LNCaP clone FGC (cell line): ENCODE data around the gene NAALAD2.

Experiments
- DNase-seq: peaks from one replicate; pipeline ENCODE4 v3.0.0-alpha.2; 2011; ENCODE audit warnings: low read depth
- H3K4me3 ChIP-seq: 2 replicates; pipeline ENCODE4 v1.5.1; 2011; ENCODE audit warnings: mild to moderate bottlenecking, low read depth, low read length, control low read depth
- TF ChIP-seq, protein P1 (sequence below): IDR thresholded peaks from 2 replicates; pipeline ENCODE4 v1.5.1; 2012; ENCODE audit warnings: mild to moderate bottlenecking; ENCODE audit not compliant: control insufficient read depth, insufficient read depth; ENCODE audit errors: extremely low read depth

Gene NAALAD2

DNA sequence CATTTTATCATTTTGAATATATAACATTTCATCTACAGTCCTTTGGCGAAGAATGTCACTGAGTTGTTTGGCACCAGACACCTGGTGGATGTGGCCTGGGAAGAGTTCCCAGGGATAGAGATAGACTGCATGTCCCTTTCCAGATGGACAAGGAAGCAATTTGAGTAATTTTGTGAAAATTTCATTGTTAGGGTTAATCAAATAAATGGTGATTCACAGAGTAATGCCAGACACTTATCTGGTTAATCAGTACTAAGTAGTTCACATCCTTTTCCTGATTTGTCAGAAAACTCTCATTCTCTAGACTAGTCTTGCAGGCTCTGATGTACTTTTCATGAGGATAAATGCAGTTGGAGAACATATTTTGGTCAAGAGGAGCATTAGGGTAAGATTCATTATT lies 41.6 kb downstream of the NAALAD2 start:
- no peak for DNase-seq
- TF ChIP-seq, protein P1, sequence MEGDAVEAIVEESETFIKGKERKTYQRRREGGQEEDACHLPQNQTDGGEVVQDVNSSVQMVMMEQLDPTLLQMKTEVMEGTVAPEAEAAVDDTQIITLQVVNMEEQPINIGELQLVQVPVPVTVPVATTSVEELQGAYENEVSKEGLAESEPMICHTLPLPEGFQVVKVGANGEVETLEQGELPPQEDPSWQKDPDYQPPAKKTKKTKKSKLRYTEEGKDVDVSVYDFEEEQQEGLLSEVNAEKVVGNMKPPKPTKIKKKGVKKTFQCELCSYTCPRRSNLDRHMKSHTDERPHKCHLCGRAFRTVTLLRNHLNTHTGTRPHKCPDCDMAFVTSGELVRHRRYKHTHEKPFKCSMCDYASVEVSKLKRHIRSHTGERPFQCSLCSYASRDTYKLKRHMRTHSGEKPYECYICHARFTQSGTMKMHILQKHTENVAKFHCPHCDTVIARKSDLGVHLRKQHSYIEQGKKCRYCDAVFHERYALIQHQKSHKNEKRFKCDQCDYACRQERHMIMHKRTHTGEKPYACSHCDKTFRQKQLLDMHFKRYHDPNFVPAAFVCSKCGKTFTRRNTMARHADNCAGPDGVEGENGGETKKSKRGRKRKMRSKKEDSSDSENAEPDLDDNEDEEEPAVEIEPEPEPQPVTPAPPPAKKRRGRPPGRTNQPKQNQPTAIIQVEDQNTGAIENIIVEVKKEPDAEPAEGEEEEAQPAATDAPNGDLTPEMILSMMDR, result no peak
- H3K4me3 ChIP-seq, result no peak overlapping the region

DNA sequence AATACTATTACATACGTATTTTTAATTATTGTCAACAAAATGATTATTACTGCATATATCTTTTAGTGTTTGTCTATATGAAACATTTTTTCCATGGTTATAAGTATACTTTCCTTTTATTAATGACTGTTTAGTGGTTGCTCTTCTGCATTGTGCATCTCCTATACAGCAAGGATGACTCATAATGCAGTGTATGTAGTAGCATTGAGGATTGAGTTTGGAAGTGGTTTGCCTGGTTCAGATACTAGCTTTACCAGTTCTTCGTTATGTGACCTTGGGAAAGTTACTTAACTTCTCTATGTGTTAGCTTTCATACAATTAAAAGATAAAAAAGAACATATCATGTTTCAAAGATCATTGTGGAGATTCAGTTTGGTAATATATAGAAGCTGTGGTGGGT lies 44.3 kb downstream of the NAALAD2 start:
- DNase-seq, result peak; percentile 46
- no peak overlapping the region for H3K4me3 ChIP-seq
- TF ChIP-seq, protein P1, result no peak

DNA sequence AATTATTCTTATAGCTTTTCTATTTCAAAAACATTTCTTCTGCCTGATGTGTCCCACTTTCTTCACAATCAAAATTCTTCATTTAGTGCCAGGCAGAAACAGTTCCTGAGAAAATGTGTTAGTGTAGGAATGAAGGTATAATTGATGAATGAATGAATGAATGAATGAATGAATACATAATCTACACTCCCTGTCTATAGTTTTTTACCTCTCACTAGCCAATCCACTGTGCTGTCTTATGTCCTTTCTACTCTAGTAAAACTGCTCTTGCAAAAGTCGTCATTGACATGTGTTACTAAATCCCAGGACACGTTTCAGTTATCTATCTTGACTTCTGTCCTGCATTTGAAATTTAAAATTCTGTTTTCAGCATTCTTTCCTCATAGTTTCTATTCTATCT lies 45.5 kb downstream of the NAALAD2 start:
- TF ChIP-seq, protein P1, result no peak
- no peak for DNase-seq

DNA sequence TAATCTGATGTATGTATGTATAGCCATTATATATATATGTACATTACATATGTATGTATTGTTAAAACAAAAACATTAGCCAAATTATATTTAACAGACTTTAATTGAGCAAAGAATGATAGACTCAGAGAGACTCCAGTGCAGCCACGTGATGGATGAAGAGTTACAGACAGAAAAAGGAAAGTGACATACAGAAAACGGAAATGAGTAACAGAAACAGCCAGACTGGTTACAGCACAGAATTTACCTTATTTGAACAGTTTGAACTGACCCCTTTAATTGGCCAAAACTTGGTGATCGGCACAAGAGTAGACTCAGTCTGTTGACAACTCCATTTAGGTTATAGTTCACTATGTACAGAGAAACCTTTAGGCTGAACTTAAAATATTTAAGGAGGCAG lies 53.4 kb downstream of the NAALAD2 start:
- DNase-seq, result no peak
- H3K4me3 ChIP-seq, result no peak overlapping the region
- TF ChIP-seq, protein P1, result no peak

More for the DNA sequence above, 45.5 kb downstream of the NAALAD2 start:
- no peak overlapping the region for H3K4me3 ChIP-seq

DNA sequence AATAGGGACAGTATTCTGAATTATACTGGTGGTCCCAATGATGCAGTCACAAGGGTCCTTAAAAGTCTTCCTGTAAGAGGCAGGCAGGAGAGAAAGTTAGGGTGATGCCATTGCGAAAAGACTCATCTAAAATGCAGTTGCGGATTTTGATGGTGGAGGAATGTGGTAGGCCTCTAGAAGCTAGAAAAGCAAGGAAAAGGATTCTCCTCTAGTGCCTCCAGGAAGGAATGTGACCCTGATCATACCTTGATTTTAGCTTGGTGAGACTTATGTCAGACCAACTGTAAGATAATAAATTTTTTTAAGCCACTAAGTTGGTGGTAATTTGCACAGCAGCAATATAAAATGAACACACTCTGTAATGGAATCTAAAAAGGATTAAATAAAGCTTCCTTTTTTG lies 54.5 kb downstream of the NAALAD2 start:
- TF ChIP-seq, protein P1, result no peak
- DNase-seq, result no peak
- no peak overlapping the region for H3K4me3 ChIP-seq

DNA sequence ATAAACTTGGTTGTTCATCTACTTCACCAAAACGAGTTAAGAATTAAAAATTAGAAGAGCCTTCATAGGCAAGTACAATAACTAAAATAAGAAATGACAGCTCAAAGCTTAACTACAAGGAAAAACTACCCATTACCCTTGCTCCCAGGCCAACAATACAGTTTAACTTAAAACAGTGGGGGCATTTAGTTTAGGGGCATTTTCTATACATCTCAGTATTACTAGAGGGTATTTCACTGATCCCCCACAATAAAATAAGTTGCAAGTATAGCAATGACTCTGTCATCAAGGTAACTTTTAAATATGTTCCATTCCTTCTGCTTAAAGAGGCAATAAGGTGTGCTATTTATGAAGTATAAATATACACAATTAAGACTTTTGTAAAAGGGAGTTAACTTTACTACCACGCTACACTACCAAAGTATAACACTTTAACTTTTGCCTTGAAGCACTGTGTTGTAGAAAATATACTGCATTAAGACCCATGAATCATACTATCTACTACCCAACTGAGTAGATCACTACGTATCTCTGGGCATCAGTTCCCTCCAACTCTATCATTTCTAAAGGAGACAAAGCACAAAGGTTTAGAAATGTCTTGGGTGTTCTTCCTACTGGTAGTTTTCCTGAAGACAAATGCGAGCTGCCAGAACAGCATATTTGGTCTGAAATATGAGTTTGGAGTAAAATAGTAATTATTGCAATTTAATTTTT lies 58.6 kb downstream of the NAALAD2 start:
- DNase-seq, result no peak
- no peak overlapping the region for H3K4me3 ChIP-seq
- TF ChIP-seq, protein P1, result no peak

DNA sequence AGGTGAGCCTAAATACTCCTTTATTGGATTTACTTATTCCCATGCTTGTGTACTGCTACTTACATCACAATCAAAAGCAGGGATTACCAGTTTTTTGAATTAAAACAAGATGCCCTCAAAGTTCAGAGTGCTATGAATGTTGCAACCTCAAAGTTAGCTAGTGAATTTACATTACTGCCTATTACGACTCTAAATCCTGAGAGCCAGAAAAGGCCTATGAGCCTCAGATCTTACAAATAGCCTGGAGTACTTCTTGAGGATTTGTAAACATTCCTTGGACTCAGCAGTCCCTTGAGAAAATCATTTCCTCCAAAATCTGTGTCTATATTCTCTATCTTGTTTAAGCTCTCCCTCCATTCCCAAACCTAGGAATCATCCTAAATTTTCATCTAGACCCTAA lies 62.9 kb downstream of the NAALAD2 start:
- DNase-seq, result no peak
- no peak overlapping the region for H3K4me3 ChIP-seq
- TF ChIP-seq, protein P1, result no peak
